Measurements from ENCODE around the gene S100A8.

The S100A8 gene

GRCh38 chr1:153384958-153385580 lies 5.8 kb downstream of the S100A8 start:
- Histone ChIP-seq H3K4me3 (replicated peaks; ENCODE audit: low read depth, low read length) (no peak overlapping the region), H3K36me3 (ENCODE audit: control insufficient read depth, insufficient read depth, low read length) (no peaks in the 10 kb centered on the region), H3K27me3 (replicated peaks; ENCODE audit: control insufficient read depth, insufficient read depth, low read length) (no peaks in the 10 kb centered on the region)
- no peak for DNase-seq (ENCODE audit: extremely low read depth, insufficient read length)
- TF ChIP-seq CTCF (IDR thresholded peaks at IDR 0.05; ENCODE audit: insufficient read depth, low read length, poor library complexity, severe bottlenecking): no peak

GRCh38 chr1:153380711-153381110 lies 10.2 kb downstream of the S100A8 start:
- TF ChIP-seq CTCF (IDR thresholded peaks at IDR 0.05; ENCODE audit: insufficient read depth, low read length, poor library complexity, severe bottlenecking): no peak

GRCh38 chr1:153379591-153379990 lies 11.3 kb downstream of the S100A8 start:
- DNase-seq (ENCODE audit: extremely low read depth, insufficient read length): no peak
- no peak for TF ChIP-seq CTCF (IDR thresholded peaks at IDR 0.05; ENCODE audit: insufficient read depth, low read length, poor library complexity, severe bottlenecking)
- no peaks in the 10 kb centered on the region for H3K27me3 ChIP-seq (replicated peaks; ENCODE audit: control insufficient read depth, insufficient read depth, low read length)
- no peak overlapping the region for H3K4me3 ChIP-seq (replicated peaks; ENCODE audit: low read depth, low read length)
- no peaks in the 10 kb centered on the region for H3K36me3 ChIP-seq (ENCODE audit: control insufficient read depth, insufficient read depth, low read length)

More at GRCh38 chr1:153380711-153381110, 10.2 kb downstream of the S100A8 start:
- Histone ChIP-seq H3K4me3 (replicated peaks; ENCODE audit: low read depth, low read length) (no peak overlapping the region), H3K36me3 (ENCODE audit: control insufficient read depth, insufficient read depth, low read length) (no peaks in the 10 kb centered on the region), H3K27me3 (replicated peaks; ENCODE audit: control insufficient read depth, insufficient read depth, low read length) (no peaks in the 10 kb centered on the region)
- no peak for DNase-seq (ENCODE audit: extremely low read depth, insufficient read length)

- DNase-seq (ENCODE audit: extremely low read depth, insufficient read length): no peak
- no peak for TF ChIP-seq CTCF (IDR thresholded peaks at IDR 0.05; ENCODE audit: insufficient read depth, low read length, poor library complexity, severe bottlenecking)
- Histone ChIP-seq H3K36me3 (ENCODE audit: control insufficient read depth, insufficient read depth, low read length) (no peaks in the 10 kb centered on the region), H3K27me3 (replicated peaks; ENCODE audit: control insufficient read depth, insufficient read depth, low read length) (no peaks in the 10 kb centered on the region; the same call in none of the 2 replicates), H3K4me3 (replicated peaks; ENCODE audit: low read depth, low read length) (no peak within 1 kb of the TSS)
Observed at GRCh38 chr1:153375511-153375910, 15.4 kb downstream of the S100A8 start, which contains the start of gene S100A12. Gene S100A12, minus strand, starts transcription at chr1:153375621. Its CDS starts 1,029 bp downstream, at chr1:153374592.

GRCh38 chr1:153374071-153374470 lies 16.8 kb downstream of the S100A8 start:
- peaks cover 2% of the 10 kb centered on the region for H3K27me3 ChIP-seq (replicated peaks; ENCODE audit: control insufficient read depth, insufficient read depth, low read length)
- no peak overlapping the region for H3K4me3 ChIP-seq (replicated peaks; ENCODE audit: low read depth, low read length)
- TF ChIP-seq CTCF (IDR thresholded peaks at IDR 0.05; ENCODE audit: insufficient read depth, low read length, poor library complexity, severe bottlenecking): no peak
- no peaks in the 10 kb centered on the region for H3K36me3 ChIP-seq (ENCODE audit: control insufficient read depth, insufficient read depth, low read length)
- DNase-seq (ENCODE audit: extremely low read depth, insufficient read length): no peak

- H3K4me3 ChIP-seq (replicated peaks; ENCODE audit: low read depth, low read length): no peak overlapping the region
- no peak for TF ChIP-seq CTCF (IDR thresholded peaks at IDR 0.05; ENCODE audit: insufficient read depth, low read length, poor library complexity, severe bottlenecking)
- peaks cover 2% of the 10 kb centered on the region for H3K27me3 ChIP-seq (replicated peaks; ENCODE audit: control insufficient read depth, insufficient read depth, low read length)
- no peaks in the 10 kb centered on the region for H3K36me3 ChIP-seq (ENCODE audit: control insufficient read depth, insufficient read depth, low read length)
- DNase-seq (ENCODE audit: extremely low read depth, insufficient read length): no peak
Observed at GRCh38 chr1:153372571-153372970, 18.3 kb downstream of the S100A8 start.

Measured in GM06990 (cell line).